Right ventricle myocardium superior (tissue), 1 donor: ENCODE measurements around the gene DEF6. TPM values are rescaled to one million over a fixed set of nuclear protein-coding genes. Genes with fewer than 3 reads are reported as not detected.
"Not testable (repeated sequence)": the region's sequence is repeated elsewhere in the genome, so short reads cannot be mapped to it uniquely, and the experiment has no call there.

Experiments
- ATAC-seq: fragments of 200-7000 bp; cut with Tn5 transposase; one replicate; pipeline ENCODE4 v1.9.1; 2020; ENCODE audit warnings: mild to moderate bottlenecking; ENCODE audit not compliant: poor library complexity
- DNase-seq: peaks from one replicate; pipeline ENCODE4 v3.0.0-alpha.2; 2020
- intact Hi-C: fragments of 100-400 bp; cut with DNase I; formaldehyde crosslinking; loops from one replicate; pipeline ENCODE4 v1.11.2; 2022
- total RNA-seq: library from RNA; stranded (reverse); fragmentation: NEBNext Ultra II Directional; extraction: Animal tissue kit (Norgen Biotek cat#: 25700); gene quantifications from one replicate; pipeline ENCODE4 v1.2.1, GENCODE V29; 2021
- donor health status: DM: no; HTN: yes; CAD: no; lungs with severe emphysema.

DEF6 gene
- total RNA-seq, 1 donor from 2014 or later, result 0.97 TPM

- intact Hi-C loops, result no loop called here
- DNase-seq (no peak), ATAC-seq (no peak)
These were observed 6.7 kb downstream of the DEF6 start for GRCh38 chr6:35304299-35304698.

- intact Hi-C loops, result no loop called here
- no peak for ATAC-seq
These were observed 7.5 kb downstream of the DEF6 start for GRCh38 chr6:35305117-35305516.

GRCh38 chr6:35307138-35307537, 9.5 kb downstream of the DEF6 start:
- ATAC-seq, DNase-seq, intact Hi-C loops: not testable (repeated sequence)

More at GRCh38 chr6:35305117-35305516, 7.5 kb downstream of the DEF6 start:
- DNase-seq, result no peak

GRCh38 chr6:35308543-35308942, 10.9 kb downstream of the DEF6 start:
- DNase-seq, ATAC-seq, intact Hi-C loops: not testable (repeated sequence)

GRCh38 chr6:35309611-35310264, 12.1 kb downstream of the DEF6 start:
- ATAC-seq, result no peak
- no peak for DNase-seq

GRCh38 chr6:35310265-35310831, 12.7 kb downstream of the DEF6 start:
- ATAC-seq, result no peak
- no peak for DNase-seq
- intact Hi-C loops, result no loop called here

More at GRCh38 chr6:35309611-35310264, 12.1 kb downstream of the DEF6 start:
- intact Hi-C loops, result no loop called here

- intact Hi-C loops, result no loop called here
- ATAC-seq (no peak), DNase-seq (no peak)
These were observed 13.9 kb downstream of the DEF6 start for GRCh38 chr6:35311390-35312075.

GRCh38 chr6:35312076-35312800, 14.6 kb downstream of the DEF6 start:
- ATAC-seq (no peak), DNase-seq (no peak)
- intact Hi-C loops, result no loop called here

- no peak for ATAC-seq
- intact Hi-C loops, result no loop called here
- no peak for DNase-seq
These were observed 15.2 kb downstream of the DEF6 start for GRCh38 chr6:35312807-35313206.

- DNase-seq, result peak; percentile 56
- ATAC-seq, result peak; percentile 35
- intact Hi-C loops, result no loop called here
These were observed 20.0 kb downstream of the DEF6 start for GRCh38 chr6:35317483-35318195.

GRCh38 chr6:35318196-35319171, 20.9 kb downstream of the DEF6 start:
- DNase-seq (peak; percentile 85), ATAC-seq (peak; percentile 100)
- intact Hi-C loops, result no loop called here

GRCh38 chr6:35319346-35320030, 21.9 kb downstream of the DEF6 start:
- ATAC-seq (no peak), DNase-seq (no peak)
- intact Hi-C loops, result no loop called here

- no peak for ATAC-seq
- intact Hi-C loops, result no loop called here
- DNase-seq, result no peak
These were observed 22.4 kb downstream of the DEF6 start for GRCh38 chr6:35320031-35320410.

GRCh38 chr6:35321091-35321490, 23.5 kb downstream of the DEF6 start:
- DNase-seq (no peak), ATAC-seq (no peak)
- intact Hi-C loops, result no loop called here

GRCh38 chr6:35327349-35328027, 29.9 kb downstream of the DEF6 start:
- intact Hi-C loops, result loop anchor here (5.0 kb wide), 1 partner anchor 35 kb away; no protein-coding TSS in a partner anchor
- DNase-seq (peak; percentile 73), ATAC-seq (peak; percentile 80)

- intact Hi-C loops, result loop anchor here (5.0 kb wide), 1 partner anchor 36 kb away; no protein-coding TSS in a partner anchor
- no peak for DNase-seq
- no peak for ATAC-seq
These were observed 30.6 kb downstream of the DEF6 start for GRCh38 chr6:35328108-35328723.
